Peyer's patch (tissue), 4 donors: ENCODE data around the gene NDUFS5. TPM values are rescaled to one million over a fixed set of nuclear protein-coding genes. Genes with fewer than 3 reads are reported as not detected.

ENCODE experiments used
- DNase-seq, 3 donors: peaks; one replicate each; pipeline ENCODE4 v3.0.0-alpha.2; 2017 to 2019
- H3K27ac ChIP-seq, 4 donors: fragments of 200-600 bp; sonication (generic); one replicate each; pipeline ENCODE4 v1.5.1; 2016 to 2019
- H3K27me3 ChIP-seq, 2 donors: fragments of 200-600 bp; sonication (generic); one replicate each; pipeline ENCODE4 v1.5.1; 2019
- H3K36me3 ChIP-seq, 3 donors: fragments of 200-600 bp; sonication (generic); one replicate each; pipeline ENCODE4 v1.5.1; 2016 to 2019
- H3K4me1 ChIP-seq, 4 donors: fragments of 200-600 bp; sonication (generic); one replicate each; pipeline ENCODE4 v1.5.1; 2016 to 2019
- H3K4me3 ChIP-seq, 4 donors: fragments of 200-600 bp; sonication (generic); 1 replicate in 3 of 4; 2 replicates in 1 of 4; pipeline ENCODE4 v1.5.1; 2016 to 2019; ENCODE audit warnings: mild to moderate bottlenecking in 1 of 4
- H3K9me3 ChIP-seq, 4 donors: fragments of 200-600 bp; sonication (generic); one replicate each; pipeline ENCODE4 v1.5.1; 2016 to 2019; ENCODE audit warnings: mild to moderate bottlenecking in 1 of 4
- POLR2A ChIP-seq, 2 donors: fragments of 450-650 bp; IDR thresholded peaks; one replicate each; pipeline ENCODE4 v1.5.1; 2017; ENCODE audit warnings: antibody characterized with exemption in 2 of 2, mild to moderate bottlenecking in 2 of 2, moderate library complexity in 2 of 2
- total RNA-seq, 4 donors: library from RNA; depleted of rRNA; stranded (reverse); fragments of >200 nt; gene quantifications; one replicate each; pipeline ENCODE4 v1.1.0, GENCODE V29; 2016
- TF ChIP-seq, protein P1 (sequence below), 6 experiments: fragments of 450-650 bp in 4 of 6; fragments of 200-600 bp in 2 of 6; sonication (generic) in 1 of 6; IDR thresholded peaks; one replicate each; pipeline ENCODE4 v1.5.1; 2017 to 2019; ENCODE audit warnings: antibody characterized with exemption in 6 of 6, mild to moderate bottlenecking in 3 of 6, moderate library complexity in 1 of 6

NDUFS5 gene
- total RNA-seq, 4 donors from 2014 or later, result 192 to 562 (median 213) TPM

DNA sequence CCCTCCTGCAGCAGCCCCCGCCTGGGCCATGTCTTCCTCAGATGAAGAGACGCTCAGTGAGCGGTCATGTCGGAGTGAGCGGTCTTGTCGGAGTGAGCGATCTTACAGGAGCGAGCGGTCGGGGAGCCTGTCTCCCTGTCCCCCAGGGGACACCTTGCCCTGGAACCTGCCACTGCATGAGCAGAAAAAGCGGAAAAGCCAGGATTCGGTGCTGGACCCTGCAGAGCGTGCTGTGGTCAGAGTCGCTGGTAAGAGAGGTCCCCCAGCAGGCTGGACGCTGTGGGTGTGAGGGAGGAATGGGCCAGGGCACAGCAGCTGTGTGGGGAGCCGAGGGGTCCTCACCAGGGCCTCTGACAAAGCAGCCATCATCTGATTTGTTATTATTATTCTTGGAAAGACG is 58.0 kb downstream of the NDUFS5 start:
- Histone ChIP-seq H3K27ac (no peak overlapping the region), H3K36me3 (no peaks in the 10 kb centered on the region), H3K4me3 (no peak overlapping the region), H3K27me3 (peaks cover 0 to 14% of the 10 kb centered on the region in 2 donors), H3K9me3 (no peaks in the 10 kb centered on the region), H3K4me1 (peaks cover 0 to 19% (median 6%) of the 10 kb centered on the region in 4 donors)
- DNase-seq, result no peak
- TF ChIP-seq, protein P1, sequence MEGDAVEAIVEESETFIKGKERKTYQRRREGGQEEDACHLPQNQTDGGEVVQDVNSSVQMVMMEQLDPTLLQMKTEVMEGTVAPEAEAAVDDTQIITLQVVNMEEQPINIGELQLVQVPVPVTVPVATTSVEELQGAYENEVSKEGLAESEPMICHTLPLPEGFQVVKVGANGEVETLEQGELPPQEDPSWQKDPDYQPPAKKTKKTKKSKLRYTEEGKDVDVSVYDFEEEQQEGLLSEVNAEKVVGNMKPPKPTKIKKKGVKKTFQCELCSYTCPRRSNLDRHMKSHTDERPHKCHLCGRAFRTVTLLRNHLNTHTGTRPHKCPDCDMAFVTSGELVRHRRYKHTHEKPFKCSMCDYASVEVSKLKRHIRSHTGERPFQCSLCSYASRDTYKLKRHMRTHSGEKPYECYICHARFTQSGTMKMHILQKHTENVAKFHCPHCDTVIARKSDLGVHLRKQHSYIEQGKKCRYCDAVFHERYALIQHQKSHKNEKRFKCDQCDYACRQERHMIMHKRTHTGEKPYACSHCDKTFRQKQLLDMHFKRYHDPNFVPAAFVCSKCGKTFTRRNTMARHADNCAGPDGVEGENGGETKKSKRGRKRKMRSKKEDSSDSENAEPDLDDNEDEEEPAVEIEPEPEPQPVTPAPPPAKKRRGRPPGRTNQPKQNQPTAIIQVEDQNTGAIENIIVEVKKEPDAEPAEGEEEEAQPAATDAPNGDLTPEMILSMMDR (IDR thresholded peaks at IDR 0.05), result no peak
- no peak for TF ChIP-seq POLR2A (IDR thresholded peaks at IDR 0.05)

Other genes with a start within 250 kb of the NDUFS5 start
- gene RRAGC, start 166.6 kb upstream of the NDUFS5 start, total RNA-seq, result 10 to 100 TPM in 3 of 4 donors, 1 to 10 TPM in 1; 9.9 to 23.3 (median 13.8) TPM
- 10 to 100 TPM; 11.8 to 25.9 (median 14.8) TPM for gene MYCBP, start 153.0 kb upstream of the NDUFS5 start, total RNA-seq
- gene GJA9, start 144.8 kb upstream of the NDUFS5 start, total RNA-seq, result not detected
- under 1 TPM in 1 of 4 donors, not detected in 3; 0.66 TPM for gene RHBDL2, start 84.5 kb upstream of the NDUFS5 start, total RNA-seq
- 10 to 100 TPM; 18.9 to 39.6 (median 33.8) TPM for gene AKIRIN1, start 35.1 kb upstream of the NDUFS5 start, total RNA-seq
- gene MACF1, start 178.3 kb downstream of the NDUFS5 start, total RNA-seq, result 100 to 1,000 TPM; 187 to 436 (median 261) TPM